ENCODE measurements around the gene SAP30BP. TPM values are rescaled to one million over a fixed set of nuclear protein-coding genes. Genes with fewer than 3 reads are reported as not detected.

The SAP30BP gene
- total and polyA plus RNA-seq, 2 of the 13 experiments (the other 11 are each of a cell fraction or from before 2014, with no cell fraction given) = 67.7 to 99.4 TPM

GRCh38 chr17:75734674-75735294 lies 67.6 kb downstream of the SAP30BP start:
- H2AFZ ChIP-seq (ENCODE audit: low read length) = peak overlapping the region; percentile 72
- H3K9me3 ChIP-seq (ENCODE audit: low read length) = no peaks in the 10 kb centered on the region
- no peak overlapping the region for H3K27ac ChIP-seq (ENCODE audit: extremely low read length, insufficient read depth, low read length)
- no peaks in the 10 kb centered on the region for H3K79me2 ChIP-seq (ENCODE audit: insufficient read depth, low read length)
- peak overlapping the region; percentile 76 for H3K4me2 ChIP-seq (ENCODE audit: low read depth, low read length)
- in situ Hi-C loops (cut with HindIII; ENCODE audit: extremely low pct_ligation_motif_present, low pct_unique_long_range_greater_than_20kb) = no loop called here
- H3K4me1 ChIP-seq (ENCODE audit: insufficient read depth, low read length) = peaks cover 48% of the 10 kb centered on the region
- no peaks in the 10 kb centered on the region for H4K20me1 ChIP-seq (ENCODE audit: insufficient read depth, low read length)
- peak; percentile 51 for DNase-seq (ENCODE audit: low spot score)
- ATAC-seq = peak; percentile 24; the same call in 2 of the 3 replicates
- BruUV-seq (replicated peaks) = no TSS peak
- H3K4me3 ChIP-seq (replicated peaks in 1 of 3; ENCODE audit: insufficient read depth in 1 of 3, low read depth in 2 of 3, low read length in 3 of 3) = peak overlapping the region; percentile 35 to 44 (median 39); a peak in 5 of 6 replicates
- H3K36me3 ChIP-seq (replicated peaks in 1 of 2; ENCODE audit: control insufficient read depth in 1 of 2, insufficient read depth in 2 of 2, low read length in 2 of 2) = no peaks in the 10 kb centered on the region
- POLR2A ChIA-PET = interaction anchor here (0.6 kb wide), 1 partner anchor 124 kb away, joined by 3 read pairs; no protein-coding TSS in a partner anchor
- FAIRE-seq = peak; percentile 71
- peaks cover 0 to 1% of the 10 kb centered on the region in 2 experiments; a peak in 1 of 5 replicates for H3K27me3 ChIP-seq (ENCODE audit: control insufficient read depth in 1 of 2, insufficient read depth in 2 of 2, low read length in 2 of 2)
- 19% methylated on average over 4 of the region's 4 CpGs for WGBS (ENCODE audit: low lambda C conversion rate)
- intact Hi-C loops (cut with micrococcal nuclease; ENCODE audit: unreplicated experiment) = no loop called here
- CTCF ChIA-PET (ENCODE audit: low intra/inter-chr PET ratio, low total read pairs) = no interaction called here
- H3K9ac ChIP-seq (ENCODE audit: insufficient read depth, low read depth, low read length) = peak overlapping the region; percentile 50; the same call in 1 of the 2 replicates
- TF ChIP-seq KDM4B (CRISPR knock-in tag; IDR thresholded peaks at IDR 0.05) = no peak
- TF ChIP-seq BRCA1 (CRISPR knock-in tag; IDR thresholded peaks at IDR 0.05) = no peak
- 0 out of 2 replicates have a peak, but pooled peaks have one; percentile 44 for TF ChIP-seq ZNF460 (CRISPR knock-in tag; IDR thresholded peaks at IDR 0.05; ENCODE audit: borderline replicate concordance)
- peak; percentile 34; the same call in 1 of the 2 replicates for TF ChIP-seq ZNF770 (CRISPR knock-in tag; IDR thresholded peaks at IDR 0.05)
- peak; percentile 78 for TF ChIP-seq KAT2B (IDR thresholded peaks at IDR 0.05; ENCODE audit: borderline replicate concordance, low read depth, low read length)
- no peak for TF ChIP-seq ZNF790 (CRISPR knock-in tag; IDR thresholded peaks at IDR 0.05; ENCODE audit: borderline replicate concordance)
- 0 out of 2 replicates have a peak, but pooled peaks have one; percentile 46 for TF ChIP-seq FOXO4 (CRISPR knock-in tag; conservative IDR thresholded peaks at IDR 0.05)
- TF ChIP-seq IRF2 (CRISPR knock-in tag; IDR thresholded peaks at IDR 0.05) = peak; percentile 92
- peak in 1 of 2 experiments; percentile 30; a peak in 1 of 4 replicates for TF ChIP-seq NR2F1 (CRISPR knock-in tag; IDR thresholded peaks at IDR 0.05)
- TF ChIP-seq ONECUT2 (CRISPR knock-in tag; IDR thresholded peaks at IDR 0.05) = 0 out of 2 replicates have a peak, but pooled peaks have one; percentile 18
- TF ChIP-seq PATZ1 (CRISPR knock-in tag; IDR thresholded peaks at IDR 0.05) = 0 out of 2 replicates have a peak, but pooled peaks have one; percentile 12
- 0 out of 2 replicates have a peak, but pooled peaks have one; percentile 51 for TF ChIP-seq SNAPC4 (CRISPR knock-in tag; IDR thresholded peaks at IDR 0.05)
